Measurements from ENCODE around the gene CAST.
"Not testable (repeated sequence)": the region's sequence is repeated elsewhere in the genome, so short reads cannot be mapped to it uniquely, and the experiment has no call there.

The CAST gene

GRCh38 chr5:96712100-96712746 is 50.0 kb downstream of the CAST start:
- DNase-seq (ENCODE audit: low read depth in 3 of 3) = no peak

- DNase-seq (ENCODE audit: low read depth in 3 of 3) = no peak
Observed at GRCh38 chr5:96714450-96714849, 52.3 kb downstream of the CAST start.

GRCh38 chr5:96714951-96715451 is 52.8 kb downstream of the CAST start:
- DNase-seq (ENCODE audit: low read depth in 3 of 3) = no peak

DNA sequence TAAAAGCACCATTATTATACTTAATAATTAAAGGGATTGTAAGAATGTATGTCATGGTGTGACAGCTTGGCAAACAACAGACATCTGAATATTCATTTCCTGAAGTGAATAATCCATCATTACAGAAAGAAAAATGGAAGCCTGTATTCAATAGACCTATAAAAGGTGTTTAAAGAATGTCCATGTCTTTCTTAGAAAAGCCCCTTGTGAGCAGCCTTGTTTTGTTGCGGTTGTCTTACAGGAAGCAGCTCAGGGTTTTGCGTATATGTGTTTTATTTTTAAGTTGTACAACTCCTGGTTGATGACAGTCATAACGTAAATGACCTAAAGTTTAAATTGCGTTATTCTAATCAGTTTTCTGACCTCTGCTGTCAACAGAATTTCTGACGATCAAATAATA is 53.8 kb downstream of the CAST start:
- no peak for DNase-seq (ENCODE audit: low read depth in 3 of 3)

GRCh38 chr5:96716716-96717115 is 54.5 kb downstream of the CAST start:
- DNase-seq (ENCODE audit: low read depth in 3 of 3) = no peak

DNA sequence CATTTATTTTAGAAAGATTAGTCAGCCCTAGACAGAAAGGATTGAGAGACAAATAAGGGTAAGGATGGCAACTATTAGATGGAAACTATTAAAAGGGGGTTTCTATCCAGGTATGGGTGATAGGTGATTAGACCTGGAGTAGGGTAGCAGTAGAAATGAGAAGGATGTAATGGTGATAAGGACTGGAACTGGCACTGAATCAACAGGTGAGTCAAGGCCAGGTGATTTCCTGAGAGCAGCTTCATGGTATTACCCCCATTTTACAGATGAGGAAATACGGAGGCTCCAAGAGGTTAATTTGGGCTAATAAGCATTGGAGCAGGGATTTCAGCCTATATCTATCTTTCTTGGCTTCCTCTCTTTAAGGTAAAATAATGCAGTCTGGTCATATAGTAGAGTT is 55.7 kb downstream of the CAST start:
- DNase-seq (ENCODE audit: low read depth in 3 of 3) = no peak

DNA sequence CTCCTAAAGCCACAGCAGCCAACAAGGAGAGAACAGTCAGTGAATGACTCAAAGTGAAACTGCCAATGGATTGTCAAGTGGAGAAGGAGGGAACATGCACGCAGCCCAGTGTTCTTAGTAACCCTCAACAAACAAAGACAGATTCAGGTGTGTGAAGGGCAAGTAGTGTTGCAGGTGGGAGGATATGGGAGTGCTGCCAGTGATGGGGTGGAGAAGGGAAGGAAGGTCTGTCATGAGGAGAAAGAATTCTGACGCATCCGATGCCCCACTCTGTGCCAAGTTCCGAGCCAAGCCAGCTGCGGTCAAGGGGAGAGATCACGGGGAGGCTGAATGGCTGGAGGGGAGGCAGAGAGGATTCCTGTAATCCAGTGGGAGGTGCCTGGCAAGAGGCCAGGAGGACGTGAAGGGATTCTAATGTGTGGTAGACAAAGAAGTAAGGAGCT is 56.5 kb downstream of the CAST start:
- DNase-seq (ENCODE audit: low read depth in 3 of 3) = no peak

DNA sequence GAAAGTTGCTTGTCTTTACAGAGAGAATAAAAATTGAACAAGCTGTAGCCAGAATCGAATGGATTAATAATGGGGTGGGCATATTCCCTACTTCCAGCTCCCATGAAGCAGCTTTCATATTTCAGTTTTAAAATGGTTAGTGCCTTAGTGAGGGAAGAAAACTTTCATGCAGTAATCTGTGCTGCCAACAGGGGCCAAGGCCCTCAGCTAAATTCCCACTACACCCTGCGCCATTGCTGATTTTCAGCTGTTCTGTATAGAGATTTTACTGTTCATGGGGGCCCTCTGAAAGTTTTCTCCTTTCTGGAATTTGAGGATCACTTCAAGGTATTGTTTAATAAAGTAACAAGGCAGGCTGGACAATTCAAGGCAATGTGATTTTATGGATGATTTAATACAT is 58.2 kb downstream of the CAST start:
- DNase-seq (ENCODE audit: low read depth in 3 of 3) = no peak

DNA sequence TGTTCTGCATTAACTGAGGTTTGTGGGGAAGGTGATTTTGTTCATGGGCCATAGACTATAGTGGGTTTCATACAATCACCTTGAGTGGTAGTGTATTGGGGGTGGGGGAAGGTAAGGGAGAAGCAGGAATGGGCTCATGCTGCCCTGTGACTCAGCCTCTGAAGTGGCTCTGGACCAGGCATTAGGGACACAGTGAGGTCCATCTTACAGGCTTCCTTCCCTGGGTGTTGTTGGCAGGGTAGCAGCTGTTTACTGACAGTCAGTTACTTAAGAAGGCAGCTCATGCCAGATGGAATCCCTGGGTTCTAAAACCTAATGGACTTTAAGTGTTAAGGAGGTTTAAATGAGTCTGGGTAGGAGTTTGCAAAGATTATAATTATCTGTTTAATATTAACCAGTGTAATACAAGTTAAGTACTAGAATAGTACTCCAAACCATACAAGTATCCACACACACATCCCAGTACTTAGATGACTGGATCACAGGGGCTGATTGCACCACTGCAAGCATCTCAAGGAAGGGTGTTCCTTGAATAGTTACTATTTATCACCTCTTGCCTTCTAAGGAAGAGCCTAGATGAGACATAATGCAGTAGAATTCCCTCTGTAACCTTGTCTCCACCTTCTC is 59.3 kb downstream of the CAST start:
- DNase-seq (ENCODE audit: low read depth in 3 of 3) = no peak

DNA sequence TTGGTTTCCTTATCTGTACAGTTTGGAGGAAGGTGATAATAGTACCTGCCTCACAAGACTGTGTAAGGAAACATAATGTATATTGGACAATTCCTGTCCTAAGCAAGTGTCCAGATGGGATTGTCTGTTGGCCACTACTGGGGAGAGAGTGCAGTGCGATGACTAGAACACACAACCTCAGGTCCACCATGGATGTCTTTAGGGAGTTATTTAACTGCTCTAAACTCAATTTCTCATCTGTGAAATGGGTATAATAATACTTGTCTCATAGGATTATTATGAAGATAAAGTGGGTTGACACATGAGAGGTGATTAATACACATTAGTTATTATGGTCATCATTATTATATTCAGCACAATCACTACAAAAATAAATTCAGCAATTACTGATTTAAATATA is 63.1 kb downstream of the CAST start:
- DNase-seq (ENCODE audit: low read depth in 3 of 3) = no peak

- DNase-seq (ENCODE audit: low read depth in 3 of 3) = no peak
Observed at GRCh38 chr5:96726802-96727201, 64.6 kb downstream of the CAST start.

DNA sequence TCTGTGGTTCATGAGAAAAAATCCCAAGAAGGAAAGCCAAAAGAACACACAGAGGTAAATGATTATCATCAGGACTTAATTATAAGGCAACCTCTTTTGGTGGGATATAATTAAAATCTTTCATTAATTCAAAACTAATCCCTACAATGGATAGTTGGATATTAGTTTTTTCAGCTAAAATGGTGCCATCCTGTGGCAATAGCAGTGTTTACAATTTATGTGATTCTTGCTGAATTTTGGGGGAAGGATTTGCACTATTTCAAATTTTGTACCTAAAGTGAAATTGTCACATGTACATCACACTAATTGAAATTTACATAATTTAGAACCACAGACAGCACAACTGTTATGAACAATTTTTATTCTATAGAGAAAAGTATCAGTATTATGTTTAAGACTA is 67.0 kb downstream of the CAST start:
- DNase-seq (ENCODE audit: low read depth in 3 of 3) = no peak

GRCh38 chr5:96730586-96730985 is 68.4 kb downstream of the CAST start:
- no peak for DNase-seq (ENCODE audit: low read depth in 3 of 3)

GRCh38 chr5:96733771-96734500 is 71.8 kb downstream of the CAST start:
- DNase-seq (ENCODE audit: low read depth in 3 of 3) = no peak

GRCh38 chr5:96734871-96735325 is 72.7 kb downstream of the CAST start:
- DNase-seq (ENCODE audit: low read depth in 3 of 3) = no peak

- no peak for DNase-seq (ENCODE audit: low read depth in 3 of 3)
Observed at GRCh38 chr5:96736937-96737336, 74.8 kb downstream of the CAST start.

DNA sequence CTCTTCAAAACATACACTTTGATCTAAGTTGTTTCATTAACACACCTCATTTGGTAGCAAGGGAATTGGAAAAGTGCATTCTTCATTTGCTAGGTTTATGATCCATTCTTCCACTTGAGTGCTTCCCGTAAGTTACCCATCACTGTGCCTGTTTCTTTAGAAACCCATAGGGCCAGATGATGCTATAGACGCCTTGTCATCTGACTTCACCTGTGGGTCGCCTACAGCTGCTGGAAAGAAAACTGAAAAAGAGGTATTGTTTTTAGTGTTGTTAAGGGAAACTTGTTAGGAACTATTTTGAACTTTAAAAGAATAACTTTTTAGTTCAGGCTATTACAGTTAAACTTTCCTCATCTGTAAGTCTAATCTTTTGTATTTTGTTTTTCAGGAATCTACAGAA is 78.9 kb downstream of the CAST start:
- no peak for DNase-seq (ENCODE audit: low read depth in 3 of 3)

- no peak for DNase-seq (ENCODE audit: low read depth in 3 of 3)
Observed at GRCh38 chr5:96741891-96742309, 79.7 kb downstream of the CAST start.

GRCh38 chr5:96742538-96742937 is 80.4 kb downstream of the CAST start:
- DNase-seq (ENCODE audit: low read depth in 3 of 3) = no peak

DNA sequence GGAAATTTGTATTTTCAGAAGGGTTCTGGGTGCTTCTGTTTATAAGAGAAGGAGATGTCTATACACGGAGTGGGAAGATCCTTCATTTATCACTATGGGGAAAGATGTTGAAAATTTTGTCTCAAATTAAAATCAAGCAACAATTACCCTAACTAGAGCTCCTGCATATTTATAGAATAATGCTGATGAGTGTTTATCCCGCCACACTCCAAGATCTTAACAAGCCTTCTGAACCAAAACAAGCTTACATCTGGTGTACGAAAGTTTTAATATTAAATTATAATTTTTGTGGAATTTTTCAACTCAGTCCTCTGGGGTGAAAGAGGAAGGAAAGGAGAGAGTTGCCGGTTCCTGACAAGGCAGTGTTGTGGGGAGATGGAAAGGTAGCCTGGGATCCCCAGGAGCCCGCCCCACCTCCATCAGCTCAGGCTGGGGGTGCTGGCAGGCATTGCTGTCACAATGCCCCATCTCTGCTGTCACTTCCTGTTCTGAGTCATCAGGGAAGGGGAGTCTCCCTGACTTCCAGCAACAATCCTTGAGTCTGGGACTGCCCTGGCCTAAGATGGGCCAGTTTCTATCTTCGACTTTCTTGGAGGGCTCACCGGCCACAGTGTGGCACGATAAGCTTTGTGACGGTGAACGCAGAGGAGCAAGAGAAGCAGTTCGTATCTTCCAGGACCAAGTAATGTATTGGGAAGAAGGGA is 81.0 kb downstream of the CAST start:
- no peak for DNase-seq (ENCODE audit: low read depth in 3 of 3)

DNA sequence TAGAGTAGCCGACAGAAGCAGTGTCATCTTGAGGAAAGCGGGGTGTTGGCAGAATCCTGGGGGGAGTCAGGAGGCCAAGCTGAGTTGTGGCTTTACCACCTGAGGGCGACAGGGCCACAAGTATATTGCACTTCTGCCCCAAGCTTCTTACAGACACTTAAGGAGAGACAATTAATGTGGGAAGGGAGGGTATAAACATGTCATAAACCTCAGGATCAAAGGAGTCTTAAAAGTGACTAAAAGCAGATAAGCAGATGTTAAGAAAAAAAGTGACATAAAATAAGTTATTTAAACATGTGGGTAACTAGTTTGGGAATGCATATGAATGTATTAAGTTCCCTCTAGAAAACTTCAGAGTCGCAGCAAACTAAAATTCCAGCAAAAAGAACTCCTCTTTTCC is 81.6 kb downstream of the CAST start:
- DNase-seq (ENCODE audit: low read depth in 3 of 3) = no peak

DNA sequence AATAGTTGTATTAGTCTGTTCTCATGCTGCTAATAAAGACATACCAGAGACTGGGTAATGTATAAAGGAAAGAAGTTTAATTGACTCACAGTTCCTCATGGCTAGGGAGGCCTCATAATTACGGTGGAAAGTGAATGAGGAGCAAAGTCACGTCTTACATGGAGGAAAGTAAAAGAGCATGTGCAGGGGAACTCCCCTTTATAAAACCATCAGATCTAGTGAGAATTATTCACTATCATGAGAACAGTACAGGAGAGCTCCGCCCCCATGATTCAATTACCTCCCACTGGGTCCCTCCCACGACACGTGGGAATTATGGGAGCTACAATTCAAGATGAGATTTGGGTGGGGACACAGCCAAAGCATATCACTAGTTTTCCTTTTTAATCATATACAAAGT is 82.0 kb downstream of the CAST start:
- not testable (repeated sequence) for DNase-seq (ENCODE audit: low read depth in 3 of 3)

Measured in stimulated activated CD4-positive, alpha-beta T cell treated with anti-CD3 and anti-CD28 coated beads, TNF-alpha, amount 100 ng/mL, for 48 hours (primary cell).